HepG2 (cell line): ENCODE results near the gene BMAL1. TPM values are rescaled to one million over a fixed set of nuclear protein-coding genes. Genes with fewer than 3 reads are reported as not detected.

ENCODE experiments used
- ATAC-seq: fragments of 200-7000 bp; cut with Tn5 transposase; 3 replicates; pipeline ENCODE4 v1.9.1; 2020; ENCODE audit warnings: mild to moderate bottlenecking, moderate library complexity
- BruUV-seq: library from RNA; stranded (reverse); fragments of 400-500 nt; replicated peaks from 2 replicates; lab custom pipeline; 2021; lab: Mats Ljungman, UMichigan
- CTCF ChIA-PET: fragments of 300-600 bp; formaldehyde crosslinking; extraction: SDS; loops from one replicate; lab custom pipeline; 2021; ENCODE audit warnings: low total read pairs, inconsistent platforms, low intra/inter-chr PET ratio; lab: Yijun Ruan, JAX
- POLR2A ChIA-PET: fragments of 350-600 bp; sonication (Branson Sonifier 250); formaldehyde crosslinking; loops from one replicate; lab custom pipeline; 2020; ENCODE audit warnings: antibody characterized with exemption, inconsistent platforms; lab: Yijun Ruan, JAX
- DNase-seq: peaks from one replicate; pipeline ENCODE4 v3.0.0-alpha.2; 2015; ENCODE audit warnings: low spot score
- FAIRE-seq: peaks from 3 replicates; lab custom pipeline; 2011; peaks lifted over from hg19 to GRCh38; lab: Jason Lieb, UNC
- H2AFZ ChIP-seq: one replicate; pipeline ENCODE4 v1.6.1; 2011; ENCODE audit warnings: low read length, inconsistent platforms
- H3K27ac ChIP-seq: fragments of 300-600 bp; 3 replicates; pipeline ENCODE4 v1.8.0; 2011; ENCODE audit warnings: mixed run types, mild to moderate bottlenecking, mixed read lengths, low read length, inconsistent platforms; ENCODE audit not compliant: insufficient read depth; ENCODE audit errors: extremely low read length
- H3K27me3 ChIP-seq, 2 experiments: fragments of 200-600 bp in 1 of 2; 2 replicates in 1 of 2; 3 replicates in 1 of 2; pipeline versions ENCODE4 v1.6.0 to v1.8.0; 2011; ENCODE audit warnings: low read length in 2 of 2, mild to moderate bottlenecking in 2 of 2, moderate library complexity in 2 of 2, inconsistent platforms in 1 of 2; ENCODE audit not compliant: insufficient read depth in 2 of 2, control insufficient read depth in 1 of 2
- H3K36me3 ChIP-seq, 2 experiments: fragments of 200-600 bp in 1 of 2; replicated peaks in 1 of 2; 2 replicates in 1 of 2; 3 replicates in 1 of 2; pipeline versions ENCODE4 v1.5.1 to v1.8.0; 2011; ENCODE audit warnings: low read length in 2 of 2, inconsistent platforms in 1 of 2; ENCODE audit not compliant: insufficient read depth in 2 of 2, control insufficient read depth in 1 of 2
- H3K4me1 ChIP-seq: 2 replicates; pipeline ENCODE4 v1.5.1; 2012; ENCODE audit warnings: low read length, inconsistent platforms; ENCODE audit not compliant: insufficient read depth
- H3K4me2 ChIP-seq: 2 replicates; pipeline ENCODE4 v1.6.0; 2011; ENCODE audit warnings: low read depth, low read length, inconsistent platforms
- H3K4me3 ChIP-seq, 3 experiments: fragments of 200-600 bp in 1 of 3; sonication (generic), shearing (Covaris generic) in 1 of 3; replicated peaks in 1 of 3; 2 replicates each; pipeline ENCODE4 v1.5.1; 2011 to 2016; ENCODE audit warnings: low read length in 3 of 3, inconsistent platforms in 2 of 3, low read depth in 2 of 3, mild to moderate bottlenecking in 2 of 3, control low read depth in 1 of 3, mixed read lengths in 1 of 3; ENCODE audit not compliant: insufficient read depth in 1 of 3
- H3K79me2 ChIP-seq: one replicate; pipeline ENCODE4 v1.6.1; 2011; ENCODE audit warnings: low read length, inconsistent platforms; ENCODE audit not compliant: insufficient read depth
- H3K9ac ChIP-seq: 2 replicates; pipeline ENCODE4 v1.6.0; 2011; ENCODE audit warnings: mild to moderate bottlenecking, low read depth, low read length, inconsistent platforms; ENCODE audit not compliant: insufficient read depth
- H3K9me3 ChIP-seq: 2 replicates; pipeline ENCODE4 v1.5.1; 2012; ENCODE audit warnings: mild to moderate bottlenecking, low read length
- H4K20me1 ChIP-seq: 2 replicates; pipeline ENCODE4 v1.6.0; 2011; ENCODE audit warnings: inconsistent platforms, mild to moderate bottlenecking, low read length, moderate library complexity; ENCODE audit not compliant: insufficient read depth
- KDM6A ChIP-seq: IDR thresholded peaks from 2 replicates; pipeline ENCODE4 v1.6.1; 2016; ENCODE audit warnings: low read depth
- NFKBIZ ChIP-seq: IDR thresholded peaks from 2 replicates; pipeline ENCODE4 v1.6.1; 2018; ENCODE audit warnings: missing genetic modification reagents, missing compliant biosample characterization
- NR2C2 ChIP-seq: sonication (generic); formaldehyde crosslinking; IDR thresholded peaks from 2 replicates; pipeline ENCODE4 v1.4.0; 2020; ENCODE audit warnings: missing genetic modification reagents, mild to moderate bottlenecking, moderate library complexity, borderline replicate concordance
- SAP130 ChIP-seq: IDR thresholded peaks from 2 replicates; pipeline ENCODE4 v1.6.1; 2016; ENCODE audit warnings: low read depth
- USF2 ChIP-seq, 2 experiments: sonication (generic) in 1 of 2; formaldehyde crosslinking in 1 of 2; IDR thresholded peaks; 2 replicates each; pipeline versions ENCODE4 v1.5.1 to v1.6.1; 2011 to 2020; ENCODE audit warnings: borderline replicate concordance in 1 of 2, low read depth in 1 of 2, low read length in 1 of 2, mild to moderate bottlenecking in 1 of 2, missing genetic modification reagents in 1 of 2, moderate library complexity in 1 of 2
- ZNF30 ChIP-seq: sonication (generic); formaldehyde crosslinking; IDR thresholded peaks from 2 replicates; pipeline ENCODE4 v1.5.0; 2020; ENCODE audit warnings: mild to moderate bottlenecking, missing genetic modification reagents
- ZNF7 ChIP-seq: IDR thresholded peaks from 2 replicates; pipeline ENCODE4 v1.6.1; 2016; ENCODE audit warnings: missing biosample characterization, missing genetic modification reagents
- ZNF737 ChIP-seq: sonication (generic); formaldehyde crosslinking; IDR thresholded peaks from 2 replicates; pipeline ENCODE4 v1.5.0; 2020; ENCODE audit warnings: missing genetic modification reagents, mild to moderate bottlenecking, borderline replicate concordance
- WGBS: methylation state at CpG from one replicate; pipeline ENCODE4 v1.1.6; 2017; ENCODE audit warnings: low lambda C conversion rate; 5-methylcytosine and 5-hydroxymethylcytosine counted together
- in situ Hi-C: cut with HindIII; loops from 2 replicates; pipeline ENCODE4 v1.10.0; 2017; ENCODE audit warnings: low pct_unique_long_range_greater_than_20kb; ENCODE audit not compliant: extremely low pct_ligation_motif_present
- intact Hi-C: fragments of 100-400 bp; cut with micrococcal nuclease; formaldehyde crosslinking; loops from one replicate; pipeline ENCODE4 v1.10.0; 2022; ENCODE audit not compliant: unreplicated experiment
- polyA plus RNA-seq, 8 experiments: library from polyadenylated mRNA; depleted of rRNA in 3 of 8; stranded (reverse) in 7 of 8; unstranded in 1 of 8; fragments of >200 nt; fragmentation: Illumina TruSeq in 4 of 8; extraction: Trizol in 4 of 8; gene quantifications; 2 replicates each; pipeline versions ENCODE4 v1.2.1 to v1.2.3, GENCODE V29; 2011 to 2016; ENCODE audit warnings: low read depth in 4 of 8, missing spikeins in 1 of 8, mixed read lengths in 1 of 8; ENCODE audit not compliant: insufficient read depth in 1 of 8
- total RNA-seq, 5 experiments: library from RNA; depleted of rRNA; stranded (reverse); fragments of >200 nt; fragmentation: Illumina TruSeq; extraction: Trizol; gene quantifications; 2 replicates each; pipeline ENCODE4 v1.2.3, GENCODE V29; 2016; ENCODE audit warnings: low read depth in 1 of 5

The BMAL1 gene
- total and polyA plus RNA-seq, 2 of the 13 experiments (the other 11 are each of a cell fraction or from before 2014, with no cell fraction given) = 4.5 to 4.8 TPM

GRCh38 chr11:13291361-13291760 lies 13.8 kb downstream of the BMAL1 start:
- 56% methylated on average over 3 of the region's 3 CpGs for whole genome bisulfite sequencing
- H3K36me3 ChIP-seq = no peaks in the 10 kb centered on the region
- H3K9ac ChIP-seq = no peak overlapping the region
- in situ Hi-C loops = no loop called here
- intact Hi-C loops = no loop called here
- H3K27ac ChIP-seq = no peak overlapping the region
- BruUV-seq = no TSS peak
- ATAC-seq (no peak), FAIRE-seq (no peak), DNase-seq (no peak)
- H2AFZ ChIP-seq = no peak overlapping the region
- H4K20me1 ChIP-seq = no peaks in the 10 kb centered on the region
- H3K4me2 ChIP-seq = no peak overlapping the region
- H3K4me1 ChIP-seq = no peaks in the 10 kb centered on the region
- no peak for TF ChIP-seq NR2C2 (CRISPR knock-in tag)
- no peak for TF ChIP-seq ZNF30 (CRISPR knock-in tag)
- no peak for TF ChIP-seq KDM6A (CRISPR knock-in tag)
- no peak for TF ChIP-seq NFKBIZ (CRISPR knock-in tag)
- TF ChIP-seq ZNF737 (CRISPR knock-in tag) = no peak
- no peak for TF ChIP-seq SAP130 (CRISPR knock-in tag)
- no peak for TF ChIP-seq ZNF7 (CRISPR knock-in tag)
- no peak for TF ChIP-seq USF2 (IDR thresholded peaks at IDR 0.05; ENCODE audit: low read depth, low read length)
- TF ChIP-seq USF2 (CRISPR knock-in tag; IDR thresholded peaks at IDR 0.05; ENCODE audit: borderline replicate concordance) = no peak
- H3K9me3 ChIP-seq = no peaks in the 10 kb centered on the region
- ChIA-PET CTCF (no interaction called here), POLR2A (no interaction called here)
- no peaks in the 10 kb centered on the region for H3K27me3 ChIP-seq
- no peak overlapping the region for H3K4me3 ChIP-seq
- H3K79me2 ChIP-seq = no peaks in the 10 kb centered on the region
